ENCODE measurements around the gene CDS2.

The CDS2 gene

DNA sequence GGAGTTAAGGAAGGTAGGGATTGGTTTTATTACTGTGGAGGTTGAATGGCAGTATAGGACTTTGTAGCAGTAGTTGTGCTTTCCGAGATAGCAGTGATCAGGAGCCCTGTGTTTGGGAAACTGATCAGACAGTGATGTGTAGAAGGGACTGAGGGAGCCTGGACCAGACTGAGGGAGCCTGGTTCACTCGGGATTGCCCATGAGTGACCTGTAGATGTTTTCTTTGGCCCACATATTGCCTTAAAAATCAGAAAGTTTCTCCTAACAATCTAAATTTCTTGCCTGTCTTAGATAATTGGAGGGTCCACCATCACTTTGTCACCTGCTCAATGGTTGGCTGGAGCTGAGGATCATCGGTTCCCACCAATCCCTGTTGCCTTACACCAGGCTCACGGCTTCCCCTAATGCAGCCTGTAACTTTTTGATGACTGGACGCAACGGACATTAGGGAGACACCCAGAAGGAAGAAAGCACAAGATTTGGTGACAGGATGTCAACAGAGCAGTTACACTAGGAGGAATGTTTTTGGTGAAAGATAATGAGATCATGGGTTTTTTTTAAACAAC is 1.1 kb downstream of the CDS2 start:
- ATAC-seq: no peak
- TF ChIP-seq ZC3H10 (CRISPR knock-in tag; IDR thresholded peaks at IDR 0.05) (no peak), ZNF70 (CRISPR knock-in tag; IDR thresholded peaks at IDR 0.05) (no peak), GLIS3 (CRISPR knock-in tag; IDR thresholded peaks at IDR 0.05) (no peak), SNAI2 (CRISPR knock-in tag; IDR thresholded peaks at IDR 0.05) (no peak), PPARA (CRISPR knock-in tag; IDR thresholded peaks at IDR 0.05; ENCODE audit: borderline replicate concordance) (no peak), BACH2 (CRISPR knock-in tag; IDR thresholded peaks at IDR 0.05; ENCODE audit: borderline replicate concordance) (no peak), ARNTL (CRISPR knock-in tag; IDR thresholded peaks at IDR 0.05; ENCODE audit: borderline replicate concordance, low read depth) (no peak), RARB (CRISPR knock-in tag; IDR thresholded peaks at IDR 0.05) (no peak), OSR1 (CRISPR knock-in tag; IDR thresholded peaks at IDR 0.05) (no peak)
- TF ChIP-seq, protein P1, sequence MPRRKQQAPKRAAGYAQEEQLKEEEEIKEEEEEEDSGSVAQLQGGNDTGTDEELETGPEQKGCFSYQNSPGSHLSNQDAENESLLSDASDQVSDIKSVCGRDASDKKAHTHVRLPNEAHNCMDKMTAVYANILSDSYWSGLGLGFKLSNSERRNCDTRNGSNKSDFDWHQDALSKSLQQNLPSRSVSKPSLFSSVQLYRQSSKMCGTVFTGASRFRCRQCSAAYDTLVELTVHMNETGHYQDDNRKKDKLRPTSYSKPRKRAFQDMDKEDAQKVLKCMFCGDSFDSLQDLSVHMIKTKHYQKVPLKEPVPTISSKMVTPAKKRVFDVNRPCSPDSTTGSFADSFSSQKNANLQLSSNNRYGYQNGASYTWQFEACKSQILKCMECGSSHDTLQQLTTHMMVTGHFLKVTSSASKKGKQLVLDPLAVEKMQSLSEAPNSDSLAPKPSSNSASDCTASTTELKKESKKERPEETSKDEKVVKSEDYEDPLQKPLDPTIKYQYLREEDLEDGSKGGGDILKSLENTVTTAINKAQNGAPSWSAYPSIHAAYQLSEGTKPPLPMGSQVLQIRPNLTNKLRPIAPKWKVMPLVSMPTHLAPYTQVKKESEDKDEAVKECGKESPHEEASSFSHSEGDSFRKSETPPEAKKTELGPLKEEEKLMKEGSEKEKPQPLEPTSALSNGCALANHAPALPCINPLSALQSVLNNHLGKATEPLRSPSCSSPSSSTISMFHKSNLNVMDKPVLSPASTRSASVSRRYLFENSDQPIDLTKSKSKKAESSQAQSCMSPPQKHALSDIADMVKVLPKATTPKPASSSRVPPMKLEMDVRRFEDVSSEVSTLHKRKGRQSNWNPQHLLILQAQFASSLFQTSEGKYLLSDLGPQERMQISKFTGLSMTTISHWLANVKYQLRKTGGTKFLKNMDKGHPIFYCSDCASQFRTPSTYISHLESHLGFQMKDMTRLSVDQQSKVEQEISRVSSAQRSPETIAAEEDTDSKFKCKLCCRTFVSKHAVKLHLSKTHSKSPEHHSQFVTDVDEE (CRISPR knock-in tag; IDR thresholded peaks at IDR 0.05): no peak
- TF ChIP-seq, protein P2, sequence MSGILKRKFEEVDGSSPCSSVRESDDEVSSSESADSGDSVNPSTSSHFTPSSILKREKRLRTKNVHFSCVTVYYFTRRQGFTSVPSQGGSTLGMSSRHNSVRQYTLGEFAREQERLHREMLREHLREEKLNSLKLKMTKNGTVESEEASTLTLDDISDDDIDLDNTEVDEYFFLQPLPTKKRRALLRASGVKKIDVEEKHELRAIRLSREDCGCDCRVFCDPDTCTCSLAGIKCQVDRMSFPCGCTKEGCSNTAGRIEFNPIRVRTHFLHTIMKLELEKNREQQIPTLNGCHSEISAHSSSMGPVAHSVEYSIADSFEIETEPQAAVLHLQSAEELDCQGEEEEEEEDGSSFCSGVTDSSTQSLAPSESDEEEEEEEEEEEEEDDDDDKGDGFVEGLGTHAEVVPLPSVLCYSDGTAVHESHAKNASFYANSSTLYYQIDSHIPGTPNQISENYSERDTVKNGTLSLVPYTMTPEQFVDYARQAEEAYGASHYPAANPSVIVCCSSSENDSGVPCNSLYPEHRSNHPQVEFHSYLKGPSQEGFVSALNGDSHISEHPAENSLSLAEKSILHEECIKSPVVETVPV (CRISPR knock-in tag; IDR thresholded peaks at IDR 0.05): no peak

DNA sequence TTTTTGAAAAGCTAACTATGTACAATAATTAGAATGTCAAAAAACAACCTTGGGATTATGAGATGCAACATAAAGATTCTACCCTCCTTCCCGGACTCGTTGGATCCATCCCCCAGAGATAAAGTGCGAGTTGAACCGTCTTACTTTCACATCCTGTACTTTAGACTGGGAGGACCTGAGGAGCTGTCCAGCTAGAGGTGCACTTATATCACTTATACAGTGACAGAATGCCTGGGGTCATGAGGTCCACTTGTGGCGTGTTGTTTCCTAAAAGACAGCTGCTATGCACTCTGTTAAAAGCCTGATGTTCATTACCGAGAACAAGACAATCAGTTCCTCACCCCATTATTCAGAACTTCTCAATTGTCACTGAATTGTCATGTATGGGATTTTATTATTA is 2.1 kb downstream of the CDS2 start:
- ATAC-seq: no peak
- TF ChIP-seq ISL1 (CRISPR knock-in tag; IDR thresholded peaks at IDR 0.05) (no peak), ZNF8 (CRISPR knock-in tag; IDR thresholded peaks at IDR 0.05) (no peak), BACH2 (CRISPR knock-in tag; IDR thresholded peaks at IDR 0.05; ENCODE audit: borderline replicate concordance) (no peak), ZNF70 (CRISPR knock-in tag; IDR thresholded peaks at IDR 0.05) (no peak), ZC3H10 (CRISPR knock-in tag; IDR thresholded peaks at IDR 0.05) (no peak)

DNA sequence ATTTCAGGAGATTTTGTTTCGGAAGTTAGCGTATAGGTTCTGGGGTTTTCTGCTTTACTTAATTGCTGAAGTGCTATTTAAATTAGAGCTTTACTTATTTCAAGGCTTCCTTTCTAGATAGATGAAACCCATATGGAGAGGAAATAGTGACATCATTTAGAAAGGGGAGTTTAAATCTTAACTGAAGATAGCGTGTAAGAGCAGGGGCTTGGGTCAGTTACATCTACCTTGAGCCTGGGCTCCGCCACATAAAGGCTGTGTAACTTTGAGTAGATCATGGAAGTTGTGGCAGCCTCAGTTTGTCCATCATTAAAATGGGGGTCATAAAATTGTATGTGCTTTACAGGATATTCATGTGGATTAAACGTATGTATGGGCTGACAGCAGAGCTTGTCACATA is 4.7 kb downstream of the CDS2 start:
- TF ChIP-seq RARB (CRISPR knock-in tag; IDR thresholded peaks at IDR 0.05): no peak
- no peak for TF ChIP-seq ZNF565 (CRISPR knock-in tag; conservative IDR thresholded peaks at IDR 0.05; ENCODE audit: low read depth)
- TF ChIP-seq ZFP30 (CRISPR knock-in tag; IDR thresholded peaks at IDR 0.05): no peak
- TF ChIP-seq ESRRG (CRISPR knock-in tag; IDR thresholded peaks at IDR 0.05): no peak
- TF ChIP-seq CSDC2 (CRISPR knock-in tag; IDR thresholded peaks at IDR 0.05): no peak
- no peak for TF ChIP-seq OSR1 (CRISPR knock-in tag; IDR thresholded peaks at IDR 0.05)
- TF ChIP-seq ZC3H10 (CRISPR knock-in tag; IDR thresholded peaks at IDR 0.05): no peak
- TF ChIP-seq SNAI2 (CRISPR knock-in tag; IDR thresholded peaks at IDR 0.05): no peak
- TF ChIP-seq ZNF70 (CRISPR knock-in tag; IDR thresholded peaks at IDR 0.05): no peak
- no peak for ATAC-seq

DNA sequence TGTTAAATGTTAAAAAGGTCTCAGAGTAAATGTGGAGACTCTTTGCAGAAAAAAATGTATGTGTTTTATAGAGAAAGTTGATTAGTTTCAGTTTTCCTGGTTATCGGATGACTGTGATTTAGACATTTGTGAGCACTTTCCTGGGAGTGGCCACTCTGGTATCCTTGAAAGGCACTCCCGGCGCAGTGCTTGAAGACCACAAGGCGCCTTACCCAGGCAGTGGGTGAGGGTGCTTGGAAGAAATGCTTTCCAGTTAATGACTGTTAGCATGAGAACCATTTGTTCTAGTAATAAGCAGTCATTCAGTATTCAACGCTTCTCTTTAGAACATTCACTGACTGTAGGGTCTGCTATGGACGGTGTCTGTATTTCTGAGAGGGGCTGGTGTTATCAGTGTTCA is 7.2 kb downstream of the CDS2 start:
- ATAC-seq: no peak
- TF ChIP-seq ZC3H10 (CRISPR knock-in tag; IDR thresholded peaks at IDR 0.05): no peak
- no peak for TF ChIP-seq ZNF8 (CRISPR knock-in tag; IDR thresholded peaks at IDR 0.05)
- no peak for TF ChIP-seq GLIS3 (CRISPR knock-in tag; IDR thresholded peaks at IDR 0.05)
- no peak for TF ChIP-seq ZFP30 (CRISPR knock-in tag; IDR thresholded peaks at IDR 0.05)
- TF ChIP-seq ZFP3 (CRISPR knock-in tag; IDR thresholded peaks at IDR 0.05): no peak
- no peak for TF ChIP-seq ARNTL (CRISPR knock-in tag; IDR thresholded peaks at IDR 0.05; ENCODE audit: borderline replicate concordance, low read depth)
- TF ChIP-seq, protein P1 (CRISPR knock-in tag; IDR thresholded peaks at IDR 0.05): no peak
- no peak for TF ChIP-seq TCF4 (CRISPR knock-in tag; IDR thresholded peaks at IDR 0.05; ENCODE audit: borderline replicate concordance)
- TF ChIP-seq ZNF70 (CRISPR knock-in tag; IDR thresholded peaks at IDR 0.05): no peak

All from SK-N-SH treated with all-trans-retinoic acid at 6 μM for 48 hours (cell line).